ENCODE results near the gene AIFM3. TPM values are rescaled to one million over a fixed set of nuclear protein-coding genes. Genes with fewer than 3 reads are reported as not detected.

Gene AIFM3
- polyA plus RNA-seq, 3 donors = 0.68 to 0.87 (median 0.79) TPM

- no peak overlapping the region for H3K27ac ChIP-seq (ENCODE audit: low read depth, low read length)
- WGBS, 3 donors = 81 to 83% (median 83%) methylated on average over 8 of the region's 8 CpGs
Measured at GRCh38 chr22:20953668-20954500, 13.2 kb upstream of the AIFM3 start.

DNA sequence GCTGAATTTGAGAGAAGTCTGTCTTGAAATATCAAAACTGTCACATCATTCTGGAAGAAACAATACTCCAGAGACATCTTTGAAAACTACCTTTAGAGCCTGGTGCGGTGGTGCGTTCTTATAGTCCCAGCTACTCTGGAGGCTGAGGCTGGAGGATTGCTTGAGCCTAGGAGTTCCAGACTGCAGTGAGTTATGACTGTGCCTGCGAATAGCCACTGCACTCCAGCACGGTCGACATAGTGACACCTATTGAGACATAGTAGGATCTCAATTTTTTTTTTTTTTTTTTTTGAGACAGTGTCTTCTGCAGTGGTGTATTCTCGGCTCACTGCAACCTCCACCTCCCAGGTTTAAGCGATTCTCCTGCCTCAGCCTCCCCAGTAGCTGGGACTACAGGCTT, 11.5 kb upstream of the AIFM3 start:
- WGBS, 3 donors = 76 to 92% (median 89%) methylated on average over 7 of the region's 7 CpGs

GRCh38 chr22:20956258-20957101, 10.6 kb upstream of the AIFM3 start:
- H3K27ac ChIP-seq (ENCODE audit: low read depth, low read length) = no peak overlapping the region
- WGBS, 3 donors = 42 to 54% (median 46%) methylated on average over 27 of the region's 27 CpGs

More for the DNA sequence above, 11.5 kb upstream of the AIFM3 start:
- H3K27ac ChIP-seq (ENCODE audit: low read depth, low read length) = no peak overlapping the region

- WGBS, 3 donors = 0 to 1% (median 1%) methylated on average over 33 to 59 of the region's 59 CpGs
- no peak overlapping the region for H3K27ac ChIP-seq (ENCODE audit: low read depth, low read length)
Measured at GRCh38 chr22:20957102-20957682, 9.9 kb upstream of the AIFM3 start.

DNA sequence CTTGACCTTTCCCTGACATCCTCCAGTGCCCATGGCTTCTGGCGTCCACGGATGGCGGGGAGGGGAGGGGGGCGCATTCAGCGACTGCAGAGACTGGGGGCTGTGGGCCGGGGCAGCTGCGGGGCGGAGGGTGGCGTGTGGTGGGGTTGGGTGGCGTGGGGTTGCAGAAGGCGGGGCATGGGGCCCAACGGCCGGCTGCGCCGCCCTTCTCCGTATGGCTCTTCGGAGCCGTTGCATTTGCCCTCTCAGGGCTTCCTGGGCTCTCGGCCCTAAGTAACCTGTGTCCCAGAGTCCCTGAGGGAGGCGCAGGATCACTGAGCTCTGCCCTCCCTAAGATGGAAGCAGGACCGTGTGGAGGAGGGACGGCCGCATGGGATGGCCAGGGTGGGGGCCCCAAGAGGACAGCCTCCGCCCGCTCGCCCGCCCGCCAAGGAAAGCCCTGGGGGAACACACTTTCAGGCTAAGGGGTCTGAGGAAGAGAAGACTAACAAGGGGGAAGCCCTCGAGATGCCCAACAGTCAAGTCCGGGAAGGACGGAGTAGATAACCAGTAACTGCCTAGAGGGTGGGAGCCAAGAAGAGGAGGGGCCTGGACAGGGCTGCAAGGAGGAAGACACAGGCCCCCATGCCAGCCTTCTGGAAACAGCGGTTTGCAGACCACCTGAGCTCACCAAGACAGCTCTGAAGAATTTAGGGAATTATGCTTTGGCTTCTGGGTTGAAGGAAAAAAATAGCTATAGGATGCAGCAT, 9.2 kb upstream of the AIFM3 start:
- WGBS, 3 donors = 2 to 6% (median 4%) methylated on average over 30 to 32 of the region's 32 CpGs
- H3K27ac ChIP-seq (ENCODE audit: low read depth, low read length) = no peak overlapping the region

DNA sequence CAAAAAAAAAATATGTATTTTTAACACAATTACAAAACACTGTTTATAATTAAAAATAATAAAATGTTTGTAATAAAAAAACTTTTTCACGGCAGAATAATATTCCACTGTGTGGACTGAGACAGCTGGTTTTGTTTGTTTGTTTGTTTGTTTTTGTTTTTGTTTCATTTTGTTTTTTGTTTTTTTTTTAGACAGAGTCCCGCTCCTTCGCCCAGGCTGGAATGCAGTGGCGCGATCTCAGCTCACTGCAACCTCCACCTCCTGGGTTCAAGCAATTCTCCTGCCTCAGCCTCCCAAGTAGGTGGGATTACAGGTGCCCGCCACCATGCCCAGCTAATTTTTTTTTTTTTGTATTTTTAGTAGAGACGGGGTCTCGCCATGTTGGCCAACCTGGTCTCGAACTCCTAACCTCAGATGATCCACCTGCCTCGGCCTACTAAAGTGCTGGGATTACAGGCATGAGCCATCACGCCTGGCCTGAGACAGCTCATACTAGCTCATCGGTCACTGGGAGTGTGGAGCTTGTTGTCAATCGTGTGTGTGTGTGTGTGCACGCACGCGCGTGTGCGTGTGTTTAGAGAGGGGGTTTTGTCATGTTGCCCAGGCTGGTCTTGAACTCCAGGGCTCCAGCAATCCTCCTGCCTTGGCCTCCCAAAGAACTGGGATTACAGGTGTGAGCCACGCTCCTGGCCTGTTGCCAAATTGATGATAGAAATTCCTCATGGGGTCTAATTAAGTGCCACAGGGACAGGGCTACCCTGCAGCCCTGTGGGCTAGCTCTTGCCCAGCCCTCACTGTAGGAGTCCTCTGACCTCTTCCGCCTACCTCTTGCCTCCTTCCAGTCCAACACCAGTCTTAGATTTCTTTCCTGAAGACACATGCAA, 7.2 kb upstream of the AIFM3 start:
- no peak overlapping the region for H3K27ac ChIP-seq (ENCODE audit: low read depth, low read length)
- 93 to 96% (median 95%) methylated on average over 20 of the region's 20 CpGs for WGBS, 3 donors

DNA sequence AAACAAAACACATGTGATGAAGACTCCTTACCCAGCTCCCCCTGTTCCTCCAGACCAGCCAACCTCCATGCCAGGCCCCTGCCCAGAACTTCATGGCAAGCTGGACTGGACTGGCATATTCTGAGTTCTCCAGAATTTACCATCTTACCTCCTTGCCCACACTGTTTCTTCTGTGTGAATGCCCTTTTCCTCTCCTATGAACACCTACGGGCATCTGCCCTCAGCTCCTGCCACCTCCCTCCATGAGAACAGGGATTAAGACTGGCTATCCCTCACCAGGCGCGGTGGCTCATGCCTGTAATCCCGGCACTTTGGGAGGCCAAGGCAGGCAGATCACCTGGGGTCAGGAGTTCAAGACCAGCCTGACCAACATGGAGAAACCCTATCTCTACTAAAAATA, 6.4 kb upstream of the AIFM3 start:
- no peak overlapping the region for H3K27ac ChIP-seq (ENCODE audit: low read depth, low read length)
- 88 to 94% (median 88%) methylated on average over 4 of the region's 4 CpGs for WGBS, 3 donors

- 93 to 96% (median 93%) methylated on average over 6 of the region's 6 CpGs for WGBS, 3 donors
- H3K27ac ChIP-seq (ENCODE audit: low read depth, low read length) = no peak overlapping the region
Measured at GRCh38 chr22:20962491-20962945, 4.5 kb upstream of the AIFM3 start.

GRCh38 chr22:20963201-20964052, 3.6 kb upstream of the AIFM3 start:
- 73 to 85% (median 80%) methylated on average over 7 of the region's 7 CpGs for WGBS, 3 donors
- H3K27ac ChIP-seq (ENCODE audit: low read depth, low read length) = no peak overlapping the region

- H3K27ac ChIP-seq (ENCODE audit: low read depth, low read length) = no peak overlapping the region
- 62 to 68% (median 63%) methylated on average over 6 of the region's 6 CpGs for WGBS, 3 donors
Measured at GRCh38 chr22:20964090-20964798, 2.8 kb upstream of the AIFM3 start.

DNA sequence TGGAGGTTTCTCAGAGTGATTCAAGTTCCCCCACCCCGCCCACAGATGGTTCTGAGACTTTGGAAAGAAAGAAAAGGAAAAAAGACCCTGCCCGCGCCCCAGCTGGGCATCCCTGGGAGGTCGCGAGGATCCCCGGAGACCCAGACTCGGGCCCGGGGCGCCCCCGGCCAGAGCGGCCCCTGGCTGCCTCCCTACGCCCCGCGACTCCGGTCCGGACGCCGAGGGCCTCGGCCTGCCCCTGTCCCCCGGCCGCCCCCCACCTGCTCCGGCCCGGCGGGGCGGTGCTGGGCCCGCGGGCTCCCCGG, 2.3 kb upstream of the AIFM3 start:
- 3 to 6% (median 3%) methylated on average over 25 to 28 of the region's 28 CpGs for WGBS, 3 donors

DNA sequence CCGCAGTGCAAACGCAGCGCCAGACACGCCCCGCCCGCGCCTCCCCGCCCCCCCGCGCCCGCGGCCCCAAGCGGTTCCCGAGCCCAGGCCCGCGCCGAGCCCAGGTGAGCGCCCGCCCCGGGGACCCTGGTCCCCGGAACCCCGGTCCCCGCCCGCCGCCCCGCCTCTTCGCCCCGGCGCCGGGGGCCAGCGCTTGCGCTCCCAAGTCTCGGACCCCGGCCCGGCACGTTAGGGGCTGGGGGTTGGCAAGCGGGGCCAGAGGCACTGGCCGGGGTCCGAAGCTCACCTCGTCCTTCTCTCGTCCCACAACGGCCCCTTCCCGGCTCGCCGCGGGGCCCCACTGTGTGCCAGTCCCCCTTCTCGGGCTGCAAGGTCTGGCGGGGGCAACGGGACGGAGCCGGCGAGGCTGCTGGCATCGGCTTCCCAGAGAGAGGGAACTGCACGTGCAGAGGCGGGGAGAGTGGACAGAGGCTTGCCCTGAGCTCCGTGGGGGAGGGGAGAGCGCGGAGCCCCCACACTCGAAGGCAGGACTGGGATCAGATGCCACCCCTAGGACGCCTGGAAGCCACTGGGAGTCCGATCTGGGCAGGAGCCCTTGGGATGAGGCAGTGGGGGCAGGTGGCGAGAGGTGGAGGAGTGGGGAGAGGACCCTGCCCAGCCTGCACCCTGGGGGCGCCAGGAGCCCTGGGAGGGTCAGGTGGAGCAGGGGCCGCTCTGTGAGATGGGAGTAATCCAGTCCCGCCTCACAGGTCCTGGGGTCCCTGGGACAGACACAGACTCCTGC, 1.8 kb upstream of the AIFM3 start:
- no peak overlapping the region for H3K27ac ChIP-seq (ENCODE audit: low read depth, low read length)
- 9 to 16% (median 13%) methylated on average over 37 to 65 of the region's 65 CpGs for WGBS, 3 donors

More for the DNA sequence above, 2.3 kb upstream of the AIFM3 start:
- no peak overlapping the region for H3K27ac ChIP-seq (ENCODE audit: low read depth, low read length)

GRCh38 chr22:20965888-20966855, 883 bp upstream of the AIFM3 start:
- WGBS, 3 donors = 86 to 91% (median 89%) methylated on average over 13 of the region's 13 CpGs

DNA sequence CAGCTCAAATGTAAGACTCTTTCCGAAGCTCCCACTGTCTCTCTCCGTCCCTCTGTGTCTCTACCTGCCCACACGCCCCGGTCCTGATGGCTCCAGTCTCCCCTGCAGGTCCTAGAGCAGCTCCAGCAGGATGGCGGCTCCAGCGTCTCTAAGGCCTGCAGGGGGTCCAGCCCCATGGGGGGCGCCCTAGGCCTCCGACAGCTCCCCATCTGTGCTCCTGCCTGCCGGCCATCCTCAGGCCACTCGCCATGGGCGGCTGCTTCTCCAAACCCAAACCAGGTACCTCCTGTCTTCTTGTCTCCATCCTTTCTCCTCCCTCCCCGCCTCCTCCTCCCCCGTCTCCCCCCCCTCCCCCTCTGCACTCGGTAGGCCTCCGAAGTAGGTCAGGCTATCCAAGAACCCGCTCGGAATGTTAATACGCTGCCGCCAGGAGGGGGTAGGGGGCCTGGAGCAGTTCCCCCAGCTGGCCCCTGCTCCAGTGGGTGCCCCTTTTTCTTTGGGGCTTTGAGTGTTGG, 699 bp downstream of the AIFM3 start:
- H3K27ac ChIP-seq (ENCODE audit: low read depth, low read length) = no peak overlapping the region
- WGBS, 3 donors = 56 to 62% (median 60%) methylated on average over 18 to 19 of the region's 19 CpGs

More at GRCh38 chr22:20965888-20966855, 883 bp upstream of the AIFM3 start:
- no peak overlapping the region for H3K27ac ChIP-seq (ENCODE audit: low read depth, low read length)
